Activated CD4-positive, alpha-beta T cell treated with anti-CD3 and anti-CD28 coated beads, Interleukin-2, amount 10 ng/mL, durations not matched to agents 7 days and 5 days (primary cell): ENCODE measurements around the gene PDLIM4. TPM values are rescaled to one million over a fixed set of nuclear protein-coding genes. Genes with fewer than 3 reads are reported as not detected.

Source experiments
- CTCF ChIA-PET: fragments of 350-600 bp; sonication (Branson Sonifier 250); formaldehyde crosslinking; loops from one replicate; lab custom pipeline; 2021; ENCODE audit warnings: antibody characterized with exemption; lab: Charles Lee
- POLR2A ChIA-PET: fragments of 350-600 bp; sonication (Branson Sonifier 250); formaldehyde crosslinking; loops from one replicate; lab custom pipeline; 2021; ENCODE audit warnings: antibody characterized with exemption; lab: Charles Lee
- DNase-seq: peaks from one replicate; pipeline ENCODE4 v3.0.0-alpha.2; 2020
- H3K27ac Mint-ChIP-seq: one replicate; pipeline ENCODE4 v1.8.0; 2021; ENCODE audit warnings: mild to moderate bottlenecking, moderate library complexity, mixed read lengths
- H3K27me3 Mint-ChIP-seq: one replicate; pipeline ENCODE4 v1.8.0; 2021; ENCODE audit warnings: mixed read lengths
- H3K36me3 Mint-ChIP-seq: one replicate; pipeline ENCODE4 v1.8.0; 2021; ENCODE audit warnings: low read depth, mixed read lengths
- H3K4me1 Mint-ChIP-seq: one replicate; pipeline ENCODE4 v1.8.0; 2021; ENCODE audit warnings: mixed read lengths
- H3K4me3 Mint-ChIP-seq: one replicate; pipeline ENCODE4 v1.8.0; 2021; ENCODE audit warnings: mild to moderate bottlenecking, moderate library complexity, mixed read lengths
- H3K9me3 Mint-ChIP-seq: one replicate; pipeline ENCODE4 v1.8.0; 2021; ENCODE audit warnings: mixed read lengths
- total RNA-seq, 2 experiments: library from RNA; stranded (reverse); gene quantifications; one replicate each; pipeline ENCODE4 v1.2.3, GENCODE V29; 2021

Gene PDLIM4
- total RNA-seq, 2 experiments from 2014 or later = not detected

GRCh38 chr5:132245593-132245992 is 11.9 kb upstream of the PDLIM4 start:
- DNase-seq = no peak
- POLR2A ChIA-PET = no interaction called here
- peaks cover 2% of the 10 kb centered on the region for H3K36me3 Mint-ChIP-seq
- no peak overlapping the region for H3K4me3 Mint-ChIP-seq
- peaks cover 24% of the 10 kb centered on the region for H3K9me3 Mint-ChIP-seq
- peaks cover 26% of the 10 kb centered on the region for H3K27me3 Mint-ChIP-seq
- H3K4me1 Mint-ChIP-seq = no peaks in the 10 kb centered on the region
- CTCF ChIA-PET = no interaction called here
- H3K27ac Mint-ChIP-seq = no peak overlapping the region

- H3K4me1 Mint-ChIP-seq = no peaks in the 10 kb centered on the region
- peaks cover 26% of the 10 kb centered on the region for H3K27me3 Mint-ChIP-seq
- H3K9me3 Mint-ChIP-seq = peaks cover 24% of the 10 kb centered on the region
- POLR2A ChIA-PET = no interaction called here
- no peak for DNase-seq
- no peak overlapping the region for H3K27ac Mint-ChIP-seq
- H3K36me3 Mint-ChIP-seq = peaks cover 2% of the 10 kb centered on the region
- no peak overlapping the region for H3K4me3 Mint-ChIP-seq
- CTCF ChIA-PET = interaction anchor here (0.9 to 1.7 kb wide), 5 partner anchors 9 to 182 kb away, joined by 3 to 4 read pairs (median 3); no protein-coding TSS in a partner anchor
These were observed 10.7 kb upstream of the PDLIM4 start for GRCh38 chr5:132246806-132247205.

- CTCF ChIA-PET = interaction anchor here (0.8 to 2.9 kb wide), 3 partner anchors 10 to 17 kb away, joined by 3 to 10 read pairs (median 8); no protein-coding TSS in a partner anchor
- Mint-ChIP-seq H3K4me1 (no peaks in the 10 kb centered on the region), H3K27ac (no peak overlapping the region), H3K9me3 (peaks cover 11% of the 10 kb centered on the region), H3K27me3 (peaks cover 13% of the 10 kb centered on the region), H3K4me3 (no peak overlapping the region), H3K36me3 (no peaks in the 10 kb centered on the region)
- POLR2A ChIA-PET = no interaction called here
- DNase-seq = no peak
These were observed 6.9 kb upstream of the PDLIM4 start for GRCh38 chr5:132250547-132250946.

- Mint-ChIP-seq H3K27ac (no peak overlapping the region), H3K4me1 (no peaks in the 10 kb centered on the region), H3K27me3 (peaks cover 13% of the 10 kb centered on the region), H3K36me3 (no peaks in the 10 kb centered on the region), H3K9me3 (peaks cover 6% of the 10 kb centered on the region), H3K4me3 (no peak overlapping the region)
- ChIA-PET POLR2A (no interaction called here), CTCF (interaction anchor here (1.6 to 2.9 kb wide), 2 partner anchors 9 to 13 kb away, joined by 8 to 10 read pairs; no protein-coding TSS in a partner anchor)
- no peak for DNase-seq
These were observed 6.2 kb upstream of the PDLIM4 start for GRCh38 chr5:132251220-132251725.

GRCh38 chr5:132253008-132253441 is 4.5 kb upstream of the PDLIM4 start:
- H3K4me3 Mint-ChIP-seq = no peak overlapping the region
- POLR2A ChIA-PET = no interaction called here
- DNase-seq = no peak

GRCh38 chr5:132253452-132254320 is 3.8 kb upstream of the PDLIM4 start:
- Mint-ChIP-seq H3K4me1 (no peaks in the 10 kb centered on the region), H3K9me3 (no peaks in the 10 kb centered on the region), H3K4me3 (no peak overlapping the region), H3K36me3 (no peaks in the 10 kb centered on the region), H3K27me3 (peaks cover 14% of the 10 kb centered on the region), H3K27ac (no peak overlapping the region)
- ChIA-PET CTCF (interaction anchor here (1.1 to 3.1 kb wide), 2 partner anchors 10 to 15 kb away, joined by 4 to 10 read pairs; no protein-coding TSS in a partner anchor), POLR2A (no interaction called here)
- DNase-seq = no peak

More at GRCh38 chr5:132253008-132253441, 4.5 kb upstream of the PDLIM4 start:
- Mint-ChIP-seq H3K27ac (no peak overlapping the region), H3K4me1 (no peaks in the 10 kb centered on the region), H3K27me3 (peaks cover 14% of the 10 kb centered on the region), H3K36me3 (no peaks in the 10 kb centered on the region), H3K9me3 (no peaks in the 10 kb centered on the region)
- CTCF ChIA-PET = interaction anchor here (2.9 to 3.1 kb wide), 2 partner anchors 14 kb away, joined by 10 read pairs; no protein-coding TSS in a partner anchor

GRCh38 chr5:132254321-132254977 is 3.0 kb upstream of the PDLIM4 start:
- no peak overlapping the region for H3K27ac Mint-ChIP-seq
- ChIA-PET CTCF (interaction anchor here (0.6 to 3.1 kb wide), 4 partner anchors 9 to 418 kb away, joined by 3 to 10 read pairs (median 4); no protein-coding TSS in a partner anchor), POLR2A (no interaction called here)
- H3K36me3 Mint-ChIP-seq = no peaks in the 10 kb centered on the region
- H3K4me3 Mint-ChIP-seq = no peak overlapping the region
- H3K27me3 Mint-ChIP-seq = peaks cover 14% of the 10 kb centered on the region
- H3K9me3 Mint-ChIP-seq = no peaks in the 10 kb centered on the region
- no peaks in the 10 kb centered on the region for H3K4me1 Mint-ChIP-seq
- DNase-seq = no peak

GRCh38 chr5:132256086-132256782 is 1.3 kb upstream of the PDLIM4 start:
- H3K9me3 Mint-ChIP-seq = no peaks in the 10 kb centered on the region

GRCh38 chr5:132256783-132257130 is 739 bp upstream of the PDLIM4 start:
- H3K27me3 Mint-ChIP-seq = peaks cover 11% of the 10 kb centered on the region
- CTCF ChIA-PET = no interaction called here
- H3K9me3 Mint-ChIP-seq = no peaks in the 10 kb centered on the region
- DNase-seq = no peak
- POLR2A ChIA-PET = no interaction called here
- H3K36me3 Mint-ChIP-seq = no peaks in the 10 kb centered on the region
- no peak overlapping the region for H3K4me3 Mint-ChIP-seq
- H3K4me1 Mint-ChIP-seq = peaks cover 4% of the 10 kb centered on the region
- H3K27ac Mint-ChIP-seq = no peak overlapping the region

More at GRCh38 chr5:132256086-132256782, 1.3 kb upstream of the PDLIM4 start:
- ChIA-PET CTCF (interaction anchor here (1.0 to 3.1 kb wide), 2 partner anchors 12 to 18 kb away, joined by 3 to 10 read pairs; no protein-coding TSS in a partner anchor), POLR2A (no interaction called here)
- no peak for DNase-seq
- no peaks in the 10 kb centered on the region for H3K36me3 Mint-ChIP-seq
- peaks cover 4% of the 10 kb centered on the region for H3K4me1 Mint-ChIP-seq
- H3K27ac Mint-ChIP-seq = no peak overlapping the region
- H3K4me3 Mint-ChIP-seq = no peak overlapping the region
- H3K27me3 Mint-ChIP-seq = peaks cover 11% of the 10 kb centered on the region

GRCh38 chr5:132258102-132259068 is 889 bp downstream of the PDLIM4 start:
- H3K27me3 Mint-ChIP-seq = peaks cover 11% of the 10 kb centered on the region
- no peak overlapping the region for H3K27ac Mint-ChIP-seq
- CTCF ChIA-PET = interaction anchor here (0.5 kb wide), 1 partner anchor 584 kb away, joined by 3 read pairs; no protein-coding TSS in a partner anchor
- H3K4me1 Mint-ChIP-seq = peaks cover 4% of the 10 kb centered on the region
- DNase-seq = no peak
- POLR2A ChIA-PET = no interaction called here
- no peaks in the 10 kb centered on the region for H3K9me3 Mint-ChIP-seq
- H3K4me3 Mint-ChIP-seq = no peak overlapping the region
- H3K36me3 Mint-ChIP-seq = no peaks in the 10 kb centered on the region

- H3K4me3 Mint-ChIP-seq = no peak overlapping the region
- ChIA-PET CTCF (interaction anchor here (0.5 to 2.3 kb wide), 3 partner anchors 8 to 584 kb away, joined by 3 to 8 read pairs (median 3); no protein-coding TSS in a partner anchor), POLR2A (interaction anchor here (0.6 kb wide), 1 partner anchor 131 kb away, joined by 3 read pairs; no protein-coding TSS in a partner anchor)
- no peak for DNase-seq
- H3K9me3 Mint-ChIP-seq = no peaks in the 10 kb centered on the region
- no peaks in the 10 kb centered on the region for H3K36me3 Mint-ChIP-seq
- H3K27ac Mint-ChIP-seq = no peak overlapping the region
- H3K27me3 Mint-ChIP-seq = peaks cover 11% of the 10 kb centered on the region
- peaks cover 4% of the 10 kb centered on the region for H3K4me1 Mint-ChIP-seq
These were observed 1.8 kb downstream of the PDLIM4 start for GRCh38 chr5:132259069-132259851.
